RWPE2 (cell line): ENCODE data around the gene METTL25.

Experiments
- ATAC-seq: fragments of 200-7000 bp; cut with Tn5 transposase; 3 replicates; pipeline ENCODE4 v1.9.1; 2021; ENCODE audit warnings: low read depth
- DNase-seq: peaks from one replicate; pipeline ENCODE4 v3.0.0-alpha.2; 2020; ENCODE audit warnings: low spot score
- H3K27ac ChIP-seq: fragments of 450-650 bp; 2 replicates; pipeline ENCODE4 v1.5.1; 2017; ENCODE audit warnings: mild to moderate bottlenecking; ENCODE audit not compliant: poor library complexity, severe bottlenecking
- H3K27me3 ChIP-seq: fragments of 250-450 bp; sonication (Bioruptor Pico); 2 replicates; pipeline ENCODE4 v1.5.1; 2021; ENCODE audit warnings: mild to moderate bottlenecking, moderate library complexity; ENCODE audit not compliant: insufficient read depth, poor library complexity, severe bottlenecking
- H3K36me3 ChIP-seq: fragments of 250-450 bp; sonication (Bioruptor Pico); 2 replicates; pipeline ENCODE4 v1.5.1; 2020; ENCODE audit warnings: low read depth, mild to moderate bottlenecking, moderate library complexity
- H3K4me1 ChIP-seq: fragments of 250-450 bp; sonication (Bioruptor Pico); 2 replicates; pipeline ENCODE4 v1.5.1; 2021; ENCODE audit warnings: mild to moderate bottlenecking, moderate library complexity; ENCODE audit not compliant: insufficient read depth, poor library complexity, severe bottlenecking
- H3K4me3 ChIP-seq: fragments of 250-450 bp; sonication (Bioruptor Pico); 2 replicates; pipeline ENCODE4 v1.5.1; 2021; ENCODE audit warnings: mild to moderate bottlenecking, moderate library complexity; ENCODE audit not compliant: severe bottlenecking
- H3K9me3 ChIP-seq: fragments of 250-450 bp; sonication (Bioruptor Pico); 2 replicates; pipeline ENCODE4 v1.5.1; 2021; ENCODE audit warnings: mild to moderate bottlenecking, moderate library complexity; ENCODE audit not compliant: severe bottlenecking
- CTCF ChIP-seq: fragments of 450-650 bp; IDR thresholded peaks from one replicate; pipeline ENCODE4 v1.5.1; 2017; ENCODE audit warnings: mild to moderate bottlenecking, moderate library complexity; ENCODE audit not compliant: poor library complexity, severe bottlenecking

Gene METTL25

DNA sequence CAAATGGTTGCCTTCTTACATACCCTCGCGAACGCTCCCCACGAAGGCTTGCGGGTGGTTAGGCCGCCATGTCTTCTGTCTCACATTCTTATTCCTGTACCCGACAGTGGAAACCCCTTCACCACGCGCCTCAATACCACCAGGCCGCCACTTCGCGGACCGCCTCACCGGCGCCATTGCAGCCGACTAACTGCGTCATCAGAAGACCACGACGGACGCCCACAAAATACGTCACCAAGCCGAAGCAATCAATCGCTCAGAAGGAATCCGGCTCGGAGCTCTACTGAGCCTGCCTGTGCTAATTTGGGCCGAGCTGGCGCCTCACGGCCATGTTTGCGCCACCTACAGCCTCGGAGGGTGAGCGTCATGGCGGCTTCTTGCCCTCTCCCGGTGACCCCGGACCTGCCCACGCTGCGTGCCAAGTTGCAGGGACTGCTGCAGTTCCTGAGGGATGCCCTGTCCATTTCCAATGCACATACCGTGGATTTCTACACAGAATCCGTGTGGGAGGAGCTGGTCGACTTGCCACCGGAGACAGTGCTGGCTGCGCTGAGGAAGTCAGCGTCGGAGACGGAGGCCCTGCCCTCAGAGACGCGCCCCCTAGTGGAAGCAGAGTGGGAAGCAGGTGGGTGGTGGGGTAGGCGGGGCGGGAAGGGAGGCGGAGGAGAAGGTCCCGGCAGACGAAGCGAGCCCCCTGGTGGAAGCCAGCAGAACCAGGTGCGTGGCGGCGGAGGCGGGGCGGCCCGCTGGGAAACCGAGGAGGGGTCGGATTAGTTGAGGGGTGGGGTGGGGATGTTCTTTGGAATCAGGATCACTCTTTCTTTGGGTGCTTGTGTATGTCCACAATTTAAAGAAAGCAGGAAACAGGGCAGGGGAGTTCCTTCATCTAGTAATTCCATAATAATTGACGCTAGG, at the start of gene METTL25, which contains the start of gene CCDC59:
Gene METTL25 (plus strand): TSS at position 330 of the 915 bp plus-strand sequence. CDS start 37 bp downstream, at position 367.
Gene CCDC59 (minus strand): TSS at position 188 of the 915 bp plus-strand sequence. CDS start 11 bp downstream, at position 177.
- H3K27ac ChIP-seq = peak within 1 kb of the TSS; percentile 53
- peaks cover 20% of the 10 kb centered on the region for H3K4me1 ChIP-seq
- DNase-seq = peak; percentile 95
- peak within 1 kb of the TSS; percentile 95 for H3K4me3 ChIP-seq
- peak; percentile 93 for ATAC-seq
- no peaks in the 10 kb centered on the region for H3K27me3 ChIP-seq
- H3K36me3 ChIP-seq = peaks cover 39% of the 10 kb centered on the region
- H3K9me3 ChIP-seq = no peaks in the 10 kb centered on the region
- peak; percentile 99 for TF ChIP-seq CTCF

GRCh38 chr12:82314406-82314892, 43.9 kb upstream of the METTL25 start:
- peak; percentile 34 for DNase-seq
- Histone ChIP-seq H3K9me3 (no peaks in the 10 kb centered on the region), H3K27ac (no peak overlapping the region), H3K4me3 (no peak overlapping the region), H3K36me3 (no peaks in the 10 kb centered on the region), H3K27me3 (no peaks in the 10 kb centered on the region), H3K4me1 (no peaks in the 10 kb centered on the region)
- peak; percentile 80 for ATAC-seq
- TF ChIP-seq CTCF = no peak

GRCh38 chr12:82319276-82319675, 39.1 kb upstream of the METTL25 start:
- ATAC-seq = no peak

DNA sequence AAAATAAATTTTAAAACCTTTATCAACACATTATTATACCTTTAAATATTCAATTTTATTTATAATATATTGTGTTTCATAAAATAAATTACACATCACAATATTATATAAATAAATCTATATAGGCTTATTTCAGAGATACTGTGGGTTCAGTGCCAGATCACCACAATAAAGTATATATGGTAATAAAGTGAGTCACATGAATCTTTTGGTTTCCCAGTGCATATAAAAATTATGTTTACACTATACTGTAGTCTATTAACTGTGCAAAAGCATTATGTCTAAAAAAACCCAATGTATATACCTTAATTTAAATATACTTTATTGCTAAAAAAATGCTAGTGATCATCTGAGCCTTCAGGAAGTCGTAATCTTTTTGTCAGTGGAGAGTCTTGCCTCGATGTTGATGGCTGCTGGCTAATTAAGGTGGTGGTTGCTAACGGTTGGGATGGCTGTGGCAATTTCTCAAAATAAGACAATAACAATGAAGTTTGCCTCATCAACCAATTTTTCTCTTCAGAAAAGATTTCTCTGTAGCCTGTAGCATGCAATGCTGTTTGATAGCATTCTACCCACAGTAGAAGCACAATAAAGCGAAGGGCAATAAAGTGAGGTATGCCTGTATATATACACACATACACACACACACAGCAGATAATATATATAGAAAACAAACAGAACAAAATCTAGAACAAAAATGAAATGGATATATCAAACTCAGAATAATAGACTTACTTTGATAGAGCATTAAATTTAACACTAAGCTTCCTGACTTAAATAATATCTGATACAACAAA, 32.6 kb upstream of the METTL25 start:
- ATAC-seq (no peak), DNase-seq (no peak)
- Histone ChIP-seq H3K27me3 (no peaks in the 10 kb centered on the region), H3K27ac (no peak overlapping the region), H3K9me3 (no peaks in the 10 kb centered on the region), H3K4me1 (no peaks in the 10 kb centered on the region), H3K4me3 (no peak overlapping the region), H3K36me3 (no peaks in the 10 kb centered on the region)
- no peak for TF ChIP-seq CTCF

More at GRCh38 chr12:82319276-82319675, 39.1 kb upstream of the METTL25 start:
- no peak overlapping the region for H3K4me3 ChIP-seq
- TF ChIP-seq CTCF = no peak
- H3K27me3 ChIP-seq = no peaks in the 10 kb centered on the region
- no peaks in the 10 kb centered on the region for H3K4me1 ChIP-seq
- H3K27ac ChIP-seq = no peak overlapping the region
- DNase-seq = no peak
- H3K36me3 ChIP-seq = no peaks in the 10 kb centered on the region
- no peaks in the 10 kb centered on the region for H3K9me3 ChIP-seq
